ENCODE results near the gene SLC24A1. TPM values are rescaled to one million over a fixed set of nuclear protein-coding genes. Genes with fewer than 3 reads are reported as not detected.

The SLC24A1 gene
- total and polyA plus RNA-seq, 10 of the 15 experiments (the other 5 are each of a cell fraction or from before 2014, with no cell fraction given) = 1.4 to 5.8 (median 3.3) TPM

DNA sequence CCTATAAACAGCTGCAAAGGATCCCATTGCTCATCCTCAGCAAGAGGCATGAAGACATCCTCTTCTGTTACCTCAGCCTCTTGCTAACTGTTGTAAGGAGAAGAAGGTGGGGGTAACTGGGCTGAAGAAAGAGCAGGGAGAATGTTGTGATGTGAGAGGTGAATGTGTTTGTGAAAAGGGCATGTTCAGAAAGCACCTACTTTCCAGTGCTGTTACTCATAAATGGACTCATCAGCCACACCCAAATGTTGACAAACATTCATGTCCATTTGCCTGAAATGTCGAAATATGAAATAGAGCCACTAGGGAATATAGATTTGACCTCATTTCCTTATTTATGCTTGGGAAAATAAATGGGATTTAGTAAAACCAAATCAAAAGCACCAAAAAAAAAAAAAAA, 12.6 kb downstream of the SLC24A1 start:
- no peaks in the 10 kb centered on the region for H4K20me1 ChIP-seq (ENCODE audit: control insufficient read depth, insufficient read depth)
- ChIA-PET CTCF (interaction anchor here (15.8 kb wide), 1 partner anchor 202 kb away, joined by 192 read pairs; no protein-coding TSS in a partner anchor), POLR2A (no interaction called here), RAD21 (ENCODE audit: unreplicated experiment) (interaction anchor here (0.7 kb wide), 1 partner anchor 39 kb away, joined by 4 read pairs; no protein-coding TSS in a partner anchor), SMC1A (ENCODE audit: uncharacterized antibody, unreplicated experiment) (interaction anchor here (0.6 to 1.1 kb wide), 3 partner anchors 11 to 208 kb away, joined by 3 to 4 read pairs (median 3); no protein-coding TSS in a partner anchor)
- TF ChIP-seq, protein P1, sequence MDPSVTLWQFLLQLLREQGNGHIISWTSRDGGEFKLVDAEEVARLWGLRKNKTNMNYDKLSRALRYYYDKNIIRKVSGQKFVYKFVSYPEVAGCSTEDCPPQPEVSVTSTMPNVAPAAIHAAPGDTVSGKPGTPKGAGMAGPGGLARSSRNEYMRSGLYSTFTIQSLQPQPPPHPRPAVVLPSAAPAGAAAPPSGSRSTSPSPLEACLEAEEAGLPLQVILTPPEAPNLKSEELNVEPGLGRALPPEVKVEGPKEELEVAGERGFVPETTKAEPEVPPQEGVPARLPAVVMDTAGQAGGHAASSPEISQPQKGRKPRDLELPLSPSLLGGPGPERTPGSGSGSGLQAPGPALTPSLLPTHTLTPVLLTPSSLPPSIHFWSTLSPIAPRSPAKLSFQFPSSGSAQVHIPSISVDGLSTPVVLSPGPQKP (IDR thresholded peaks at IDR 0.05; ENCODE audit: low read depth, low read length) = no peak
- TF ChIP-seq SMAD1 (IDR thresholded peaks at IDR 0.05; ENCODE audit: low read depth, partially characterized antibody) = no peak
- TF ChIP-seq PML (IDR thresholded peaks at IDR 0.05; ENCODE audit: low read length) = no peak
- TF ChIP-seq, protein P2, sequence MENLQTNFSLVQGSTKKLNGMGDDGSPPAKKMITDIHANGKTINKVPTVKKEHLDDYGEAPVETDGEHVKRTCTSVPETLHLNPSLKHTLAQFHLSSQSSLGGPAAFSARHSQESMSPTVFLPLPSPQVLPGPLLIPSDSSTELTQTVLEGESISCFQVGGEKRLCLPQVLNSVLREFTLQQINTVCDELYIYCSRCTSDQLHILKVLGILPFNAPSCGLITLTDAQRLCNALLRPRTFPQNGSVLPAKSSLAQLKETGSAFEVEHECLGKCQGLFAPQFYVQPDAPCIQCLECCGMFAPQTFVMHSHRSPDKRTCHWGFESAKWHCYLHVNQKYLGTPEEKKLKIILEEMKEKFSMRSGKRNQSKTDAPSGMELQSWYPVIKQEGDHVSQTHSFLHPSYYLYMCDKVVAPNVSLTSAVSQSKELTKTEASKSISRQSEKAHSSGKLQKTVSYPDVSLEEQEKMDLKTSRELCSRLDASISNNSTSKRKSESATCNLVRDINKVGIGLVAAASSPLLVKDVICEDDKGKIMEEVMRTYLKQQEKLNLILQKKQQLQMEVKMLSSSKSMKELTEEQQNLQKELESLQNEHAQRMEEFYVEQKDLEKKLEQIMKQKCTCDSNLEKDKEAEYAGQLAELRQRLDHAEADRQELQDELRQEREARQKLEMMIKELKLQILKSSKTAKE (IDR thresholded peaks at IDR 0.05; ENCODE audit: low read depth, poor library complexity, severe bottlenecking) = no peak
- FAIRE-seq (no peak), ATAC-seq (no peak), DNase-seq (ENCODE audit: low read depth, low spot score) (no peak)
- BruUV-seq (replicated peaks) = no TSS peak
- H3K27me3 ChIP-seq (replicated peaks in 1 of 2; ENCODE audit: control insufficient read depth in 2 of 2, insufficient read depth in 2 of 2, low read length in 1 of 2) = no peaks in the 10 kb centered on the region
- in situ Hi-C loops (cut with MboI) = loop anchor here (5.0 kb wide), 1 partner anchor 223 kb away; no protein-coding TSS in a partner anchor
- no peak overlapping the region for H3K27ac ChIP-seq (ENCODE audit: control insufficient read depth, insufficient read depth)
- no peaks in the 10 kb centered on the region for H3K9me3 ChIP-seq (replicated peaks; ENCODE audit: control insufficient read depth, insufficient read depth, low read length)
- no peak overlapping the region for H3K4me2 ChIP-seq (ENCODE audit: control insufficient read depth, insufficient read depth)
- WGBS (ENCODE audit: insufficient coverage, insufficient replicate concordance, low lambda C conversion rate, missing lambda C conversion rate) = 42% methylated on average over 1 of the region's 1 CpG
- intact Hi-C loops (cut with micrococcal nuclease; ENCODE audit: unreplicated experiment) = loop anchor here (10.0 kb wide), 1 partner anchor 450 kb away; no protein-coding TSS in a partner anchor
- peaks cover 16% of the 10 kb centered on the region for H3K4me1 ChIP-seq (ENCODE audit: control insufficient read depth, insufficient read depth, low read length)
- H3K79me2 ChIP-seq (ENCODE audit: control insufficient read depth, insufficient read depth, low read length) = no peaks in the 10 kb centered on the region
- H2AFZ ChIP-seq (ENCODE audit: control insufficient read depth, low read depth, low read length) = no peak overlapping the region
- H3K36me3 ChIP-seq (ENCODE audit: control insufficient read depth in 2 of 2, insufficient read depth in 2 of 2, low read length in 1 of 2) = no peaks in the 10 kb centered on the region
- no peak overlapping the region for H3K4me3 ChIP-seq
- H3K9ac ChIP-seq (ENCODE audit: control insufficient read depth, insufficient read depth, low read length) = no peak overlapping the region
